GM18499 (cell line): Measurements from ENCODE around the gene HCAR2.
"Not testable (repeated sequence)": the region's sequence is repeated elsewhere in the genome, so short reads cannot be mapped to it uniquely, and the experiment has no call there.

Experiments used
- ATAC-seq: cut with Tn5 transposase; IDR thresholded peaks from one replicate; pipeline ENCODE4 v1.9.1; 2021; ENCODE audit warnings: moderate number of reproducible peaks; ENCODE audit not compliant: insufficient read depth, unreplicated experiment

HCAR2 gene

GRCh38 chr12:122669397-122670070 is 33.6 kb downstream of the HCAR2 start:
- no peak for ATAC-seq

- no peak for ATAC-seq
Measured at GRCh38 chr12:122668268-122668667, 34.9 kb downstream of the HCAR2 start.

- no peak for ATAC-seq
Measured at GRCh38 chr12:122665759-122666158, 37.4 kb downstream of the HCAR2 start.

- ATAC-seq: no peak
Measured at GRCh38 chr12:122665349-122665748, 37.8 kb downstream of the HCAR2 start.

- no peak for ATAC-seq
Measured at GRCh38 chr12:122661938-122662337, 41.2 kb downstream of the HCAR2 start.

- ATAC-seq: no peak
Measured at GRCh38 chr12:122661246-122661645, 41.9 kb downstream of the HCAR2 start.

GRCh38 chr12:122659579-122659978 is 43.6 kb downstream of the HCAR2 start:
- ATAC-seq: no peak

- no peak for ATAC-seq
Measured at GRCh38 chr12:122656298-122656697, 46.9 kb downstream of the HCAR2 start.

- not testable (repeated sequence) for ATAC-seq
Measured at GRCh38 chr12:122653291-122653690, 49.9 kb downstream of the HCAR2 start.

GRCh38 chr12:122651520-122652224 is 51.5 kb downstream of the HCAR2 start:
- no peak for ATAC-seq
